NCI-H748 treated with DMSO at 0.1 percent for 48 hours (cell line): Measurements from ENCODE around the gene ASH1L.
"Not testable (repeated sequence)": the region's sequence is repeated elsewhere in the genome, so short reads cannot be mapped to it uniquely, and the experiment has no call there.

Experiments
- DNase-seq: peaks from one replicate; lab custom pipeline; 2025; lab: John Stamatoyannopoulos, UW

ASH1L gene

DNA sequence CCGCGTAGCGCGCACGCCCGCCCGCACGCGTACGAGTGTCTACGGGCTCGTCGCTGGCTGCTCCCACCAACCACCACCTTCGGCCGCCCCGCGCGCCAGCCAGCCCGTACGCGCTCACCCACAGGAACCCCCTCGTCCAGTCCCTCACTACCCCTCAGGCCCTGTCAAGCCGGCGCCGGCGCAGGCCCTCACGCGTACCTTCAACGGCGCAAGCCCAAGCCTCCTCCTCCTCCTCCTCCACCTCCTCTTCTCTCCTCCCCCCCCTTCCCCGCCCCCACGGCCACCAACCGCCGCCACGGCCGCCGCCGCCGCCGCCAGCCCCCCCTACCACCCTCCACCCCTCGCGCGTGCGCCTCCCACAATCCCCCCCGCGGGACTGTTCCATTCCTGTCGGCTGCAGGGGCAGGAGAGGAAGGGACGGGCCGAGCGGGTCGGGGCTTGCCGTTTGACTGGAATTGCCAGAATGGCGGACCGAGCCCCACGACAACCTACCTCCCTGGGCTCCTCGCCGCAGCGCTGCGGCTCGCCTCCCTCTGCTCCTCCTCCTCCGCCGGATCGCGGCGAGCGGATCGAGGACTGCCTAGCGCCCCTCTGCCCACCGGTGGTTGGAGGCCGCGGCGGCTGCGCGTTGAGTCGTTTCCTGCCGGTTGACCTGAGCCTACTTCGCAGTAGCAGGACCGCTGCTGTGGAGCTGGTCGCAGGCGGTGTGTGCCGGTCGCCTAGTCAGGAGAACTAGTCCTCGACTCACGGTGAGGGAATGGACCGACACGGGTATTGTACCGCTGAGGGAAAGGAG, at the start of gene ASH1L:
Gene ASH1L, minus strand, starts transcription at position 223 of the 796 bp plus-strand sequence. CDS start 41,284 bp downstream, outside the sequence.
- peak; percentile 83 for DNase-seq

DNA sequence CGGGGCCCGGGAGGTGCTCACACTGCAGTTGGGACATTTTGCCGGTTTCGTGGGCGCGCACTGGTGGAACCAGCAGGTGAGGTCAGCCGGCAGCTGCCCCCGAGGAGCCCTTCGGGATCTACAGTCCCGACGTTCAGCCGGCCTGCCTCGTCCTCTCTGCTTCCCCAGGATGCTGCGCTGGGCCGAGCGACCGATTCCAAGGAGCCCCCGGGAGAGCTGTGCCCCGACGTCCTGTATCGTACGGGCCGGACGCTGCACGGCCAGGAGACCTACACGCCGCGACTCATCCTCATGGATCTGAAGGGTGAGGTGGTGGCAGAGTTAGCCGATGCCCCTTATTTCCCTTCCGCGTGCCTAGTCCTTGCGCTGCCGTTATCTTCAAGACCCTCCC, 47.6 kb upstream of the ASH1L start:
- not testable (repeated sequence) for DNase-seq

DNA sequence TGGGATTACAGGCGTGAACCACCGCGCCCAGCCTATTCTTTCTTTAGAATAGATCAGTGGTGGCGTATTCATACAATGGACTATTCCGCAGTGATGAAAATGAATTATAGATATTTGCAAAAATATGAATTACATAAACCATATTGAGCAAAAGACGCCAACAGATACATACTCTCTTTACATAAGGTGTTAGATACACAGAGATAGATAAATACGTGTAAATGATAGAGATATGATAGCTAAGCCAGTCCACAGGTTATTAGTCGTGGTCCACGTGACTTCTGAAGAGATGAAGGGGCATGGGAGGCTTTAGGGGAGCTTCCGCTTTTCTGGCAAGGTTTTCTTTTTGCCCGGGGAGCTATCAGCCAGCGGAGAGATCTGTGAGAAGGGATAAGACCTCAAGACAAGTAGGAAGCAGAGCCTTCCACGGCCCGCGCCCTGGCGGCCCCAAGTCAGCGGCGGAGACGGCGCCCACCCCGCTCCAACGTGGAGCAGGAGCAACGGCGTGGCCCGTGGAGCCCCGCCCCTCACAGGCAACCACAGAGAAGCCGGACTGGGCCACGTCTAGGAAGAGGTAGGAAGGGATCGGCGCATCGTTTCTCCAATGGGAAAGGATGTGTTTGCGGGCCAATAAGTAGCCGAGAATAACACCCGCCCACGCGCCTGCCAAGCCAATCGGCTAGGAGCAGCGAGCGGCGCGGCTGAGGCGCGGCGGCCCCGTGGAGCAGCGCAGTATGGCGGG, 47.1 kb upstream of the ASH1L start, which contains the start of gene MSTO1:
Gene MSTO1, plus strand, starts transcription at position 704 of the 742 bp plus-strand sequence. Its CDS starts 31 bp downstream, at position 735.
- peak; percentile 94 for DNase-seq

- no peak for DNase-seq
These were observed 46.3 kb upstream of the ASH1L start for GRCh38 chr1:155608888-155609225.

DNA sequence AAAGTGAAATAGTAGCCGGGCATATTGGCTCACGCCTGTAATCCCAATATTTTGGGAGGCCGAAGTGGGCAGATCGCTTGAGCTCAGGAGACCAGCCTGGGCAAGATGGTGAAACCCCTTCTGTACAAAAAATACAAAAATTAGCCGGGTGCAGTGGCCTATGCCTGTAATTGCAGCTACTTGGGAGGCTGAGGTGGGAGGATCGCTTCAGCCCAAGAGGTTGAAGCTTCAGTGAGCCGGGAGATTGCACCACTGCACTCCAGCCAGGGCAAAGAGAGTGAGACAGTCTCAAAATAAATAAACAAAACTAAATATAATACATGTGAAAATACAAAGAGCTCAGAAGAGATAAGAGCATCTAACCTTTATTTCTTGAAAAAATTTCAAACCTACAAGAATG, 45.1 kb upstream of the ASH1L start:
- no peak for DNase-seq

DNA sequence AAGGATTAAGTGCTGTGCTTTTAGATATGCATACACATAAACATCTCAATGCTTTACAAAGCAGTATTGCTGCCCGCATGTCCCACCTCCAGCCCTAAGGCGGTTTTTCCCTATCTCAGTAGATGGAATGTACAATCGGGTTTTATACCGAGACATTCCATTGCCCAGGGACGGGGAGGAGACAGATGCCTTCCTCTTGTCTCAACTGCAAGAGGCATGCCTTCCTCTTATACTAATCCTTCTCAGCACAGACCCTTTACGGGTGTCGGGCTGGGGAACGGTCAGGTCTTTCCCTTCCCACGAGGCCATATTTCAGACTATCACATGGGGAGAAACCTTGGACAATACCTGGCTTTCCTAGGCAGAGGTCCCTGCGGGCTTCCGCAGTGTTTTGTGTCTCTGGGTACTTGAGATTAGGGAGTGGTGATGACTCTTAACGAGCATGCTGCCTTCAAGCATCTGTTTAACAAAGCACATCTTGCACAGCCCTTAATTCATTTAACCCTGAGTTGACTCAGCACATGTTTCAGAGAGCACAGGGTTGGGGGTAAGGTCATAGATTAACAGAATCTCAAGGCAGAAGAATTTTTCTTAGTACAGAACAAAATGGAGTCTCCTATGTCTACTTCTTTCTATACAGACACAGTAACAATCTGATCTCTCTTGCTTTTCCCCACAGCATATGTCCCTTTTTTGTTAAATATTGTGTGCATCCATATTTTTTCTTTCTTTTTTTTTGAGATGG, 37.4 kb upstream of the ASH1L start:
- DNase-seq, result not testable (repeated sequence)

GRCh38 chr1:155598842-155599331, 36.3 kb upstream of the ASH1L start:
- no peak for DNase-seq

DNA sequence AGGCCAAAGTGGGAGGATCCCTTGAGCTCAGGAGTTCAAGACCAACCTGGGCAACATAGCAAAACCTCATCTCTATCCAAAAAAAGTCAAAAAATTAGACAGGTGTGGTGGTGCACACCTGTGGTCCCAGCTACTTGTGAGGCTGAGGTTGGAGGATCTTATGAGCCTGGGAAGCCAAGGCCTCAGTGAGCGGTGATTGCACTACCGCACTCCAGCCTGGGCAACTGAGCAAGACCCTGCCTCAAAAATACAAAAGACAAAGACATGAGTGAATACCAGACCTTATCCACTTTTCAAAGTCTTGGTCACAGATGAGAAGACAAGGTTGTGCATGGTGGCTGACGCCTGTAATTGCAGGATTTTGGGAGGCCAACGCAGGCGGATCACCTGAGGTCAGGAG, 34.3 kb upstream of the ASH1L start:
- no peak for DNase-seq

GRCh38 chr1:155595877-155596474, 33.4 kb upstream of the ASH1L start:
- DNase-seq, result not testable (repeated sequence)

GRCh38 chr1:155591770-155592169, 29.2 kb upstream of the ASH1L start:
- DNase-seq, result peak; percentile 73

DNA sequence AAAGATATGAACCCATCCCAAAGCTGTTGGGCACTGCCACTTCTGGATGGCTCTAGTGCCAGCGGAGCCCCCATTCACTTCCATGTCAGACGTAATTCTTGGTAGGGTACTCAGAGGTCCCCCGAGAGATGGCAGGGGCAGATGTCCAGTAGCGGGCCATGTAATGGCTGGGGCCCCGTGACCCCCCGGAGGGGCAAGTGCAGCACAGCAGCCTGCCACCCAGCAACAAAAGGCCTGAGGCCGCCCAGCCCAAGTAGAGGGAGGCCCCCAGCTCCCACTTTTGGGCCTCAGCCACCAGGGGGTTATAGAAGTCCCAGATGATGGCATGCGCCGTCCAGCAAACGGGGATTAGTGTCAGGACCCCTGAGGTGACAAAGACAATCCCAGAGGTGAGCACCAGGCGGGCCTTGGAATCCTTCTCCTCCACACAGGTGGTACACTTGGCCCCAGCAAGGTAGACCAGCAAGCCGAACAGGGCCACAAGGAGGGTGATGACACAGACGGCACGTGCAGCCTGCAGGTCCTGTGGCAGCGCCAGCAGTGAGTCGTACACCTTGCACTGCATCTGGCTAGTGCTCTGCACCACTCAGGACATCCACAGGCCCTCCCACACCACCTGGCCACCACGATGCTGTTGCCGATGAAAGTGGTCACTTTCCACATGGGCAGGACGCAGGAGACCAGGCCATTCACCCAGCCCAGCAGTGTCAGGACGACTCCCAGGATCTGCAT, 28.1 kb upstream of the ASH1L start:
- DNase-seq, result not testable (repeated sequence)

DNA sequence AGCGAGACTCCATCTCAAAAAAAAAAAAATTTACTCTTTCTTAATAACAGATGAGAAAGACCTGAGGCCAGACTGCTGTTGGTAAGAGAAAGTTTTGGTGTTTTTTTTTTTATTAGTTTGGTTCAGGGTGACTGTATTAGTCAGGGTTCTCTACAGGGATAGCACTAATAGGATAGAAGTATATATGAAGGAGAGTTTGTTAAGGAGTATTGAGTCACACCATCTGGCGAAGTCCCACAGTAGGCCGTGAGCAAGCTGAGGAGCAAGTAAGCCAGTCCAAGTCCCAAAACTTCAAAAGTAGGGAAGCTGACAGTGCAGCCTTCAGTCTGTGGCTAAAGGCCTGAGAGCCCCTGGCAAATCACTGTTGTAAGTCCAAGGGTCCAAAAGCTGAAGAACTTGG, 26.7 kb upstream of the ASH1L start:
- DNase-seq, result not testable (repeated sequence)

GRCh38 chr1:155583846-155584245, 21.2 kb upstream of the ASH1L start:
- not testable (repeated sequence) for DNase-seq

DNA sequence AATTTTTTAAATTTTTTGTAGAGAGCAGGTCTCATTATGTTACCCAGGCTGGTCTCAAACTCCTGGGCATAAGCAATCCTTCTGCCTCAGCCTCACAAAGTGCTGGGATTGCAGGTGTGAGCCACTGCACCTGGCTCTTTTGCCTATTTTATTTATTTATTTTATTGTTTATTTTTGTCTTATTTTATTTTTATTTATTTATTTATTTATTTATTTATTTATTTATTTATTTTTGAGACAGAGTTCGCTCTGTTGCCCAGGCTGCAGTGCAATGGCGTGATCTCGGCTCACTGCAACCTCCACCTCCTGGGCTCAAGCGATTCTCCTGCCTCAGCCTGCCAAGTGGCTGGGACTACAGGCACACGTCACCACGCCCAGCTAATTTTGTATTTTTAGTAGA, 13.0 kb upstream of the ASH1L start:
- DNase-seq, result not testable (repeated sequence)

GRCh38 chr1:155574077-155574476, 11.5 kb upstream of the ASH1L start:
- DNase-seq, result no peak

DNA sequence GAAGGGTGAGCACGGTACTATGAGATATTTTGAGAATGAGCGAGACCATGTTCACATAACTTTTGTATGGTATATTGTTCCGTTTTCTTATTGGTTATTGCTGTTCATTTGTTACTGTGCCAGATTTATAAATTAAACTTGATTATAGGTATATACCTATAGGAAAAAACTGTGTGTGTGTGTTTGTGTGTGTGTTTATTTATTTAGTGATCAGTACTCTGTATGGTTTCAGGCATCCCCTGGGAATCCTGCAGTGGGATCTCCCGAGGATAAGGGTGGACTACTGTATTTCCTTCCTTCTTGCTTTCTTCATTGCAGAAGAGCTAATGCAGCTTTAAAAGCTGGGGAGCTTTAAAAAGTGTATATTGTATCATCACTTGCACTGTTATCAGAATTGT, 8.0 kb upstream of the ASH1L start:
- DNase-seq, result no peak

DNA sequence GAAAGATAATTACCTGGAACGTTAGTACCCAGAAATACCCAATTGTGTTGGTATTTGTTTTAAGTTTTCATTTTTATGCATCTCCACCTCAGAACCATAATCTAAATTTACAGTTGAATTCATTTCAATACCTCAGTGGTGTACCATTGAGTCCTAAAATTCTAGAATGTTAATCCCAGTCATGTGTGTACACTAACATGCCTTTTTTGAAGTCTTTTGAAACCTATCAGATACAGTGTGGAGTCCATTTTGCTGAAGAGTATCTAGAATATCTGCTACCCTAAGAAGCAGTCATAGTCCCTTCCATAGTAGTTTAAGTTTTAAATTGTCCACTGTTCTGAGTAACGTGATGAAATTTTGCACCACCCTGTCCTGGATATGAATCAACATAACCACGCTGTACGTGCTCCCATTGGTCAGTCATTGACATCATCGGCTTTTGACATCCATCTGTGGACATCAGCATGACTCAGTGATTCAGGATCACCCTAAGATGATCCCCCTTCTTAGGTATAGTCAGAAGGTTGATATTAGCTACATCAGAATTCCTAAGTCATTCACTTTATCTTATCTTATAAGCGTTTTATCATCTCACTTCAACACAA, 7.5 kb upstream of the ASH1L start:
- DNase-seq, result no peak

- DNase-seq, result peak; percentile 51
These were observed 897 bp upstream of the ASH1L start for GRCh38 chr1:155563377-155564022.

GRCh38 chr1:155561779-155562580, 623 bp downstream of the ASH1L start:
- not testable (repeated sequence) for DNase-seq
